Stimulated activated CD8-positive, alpha-beta memory T cell treated with anti-CD3 and anti-CD28 coated beads, Interleukin-12 subunit alpha, Interleukin-12 subunit beta, amount 100 ng/mL, for 1 hour (primary cell): Measurements from ENCODE around the gene DGUOK.
"Not testable (repeated sequence)": the region's sequence is repeated elsewhere in the genome, so short reads cannot be mapped to it uniquely, and the experiment has no call there.

Experiments used
- DNase-seq: peaks from one replicate; pipeline ENCODE4 v3.0.0-alpha.2; 2020; ENCODE audit warnings: low read depth

Gene DGUOK

GRCh38 chr2:73901143-73901542 lies 25.5 kb upstream of the DGUOK start:
- DNase-seq, result no peak

- DNase-seq, result no peak
These were observed 24.4 kb upstream of the DGUOK start for GRCh38 chr2:73902284-73902683.

GRCh38 chr2:73903313-73903712 lies 23.4 kb upstream of the DGUOK start:
- no peak for DNase-seq

DNA sequence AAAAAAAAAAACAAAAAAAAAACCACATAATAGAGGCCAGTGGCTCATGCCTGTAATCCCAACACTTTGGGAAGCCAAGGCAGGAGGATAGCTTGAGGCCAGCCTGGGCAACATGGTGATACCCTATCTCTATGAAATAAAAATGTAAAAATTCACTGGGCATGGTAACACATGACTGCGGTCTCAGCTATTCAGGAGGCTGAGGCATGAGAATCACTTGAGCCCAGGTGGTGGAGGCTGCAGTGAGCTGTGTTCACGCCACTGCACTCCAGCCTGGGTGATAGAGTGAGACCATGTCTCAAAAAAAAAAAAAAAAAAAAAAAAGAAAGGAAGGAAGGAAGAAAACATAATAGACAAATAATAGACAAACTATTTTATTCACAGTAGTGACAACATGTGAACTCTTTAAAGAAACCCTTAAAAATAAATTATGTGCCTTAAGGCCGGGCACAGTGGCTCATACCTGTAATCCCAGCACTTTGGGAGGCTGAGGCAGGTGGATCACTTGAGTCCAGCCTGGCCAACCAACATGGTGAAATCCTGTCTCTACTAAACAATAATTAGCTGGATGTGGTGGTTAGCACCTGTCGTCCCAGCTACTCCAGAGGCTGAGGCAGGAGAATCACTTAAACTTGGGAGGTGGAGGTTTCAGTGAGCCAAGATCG lies 22.6 kb upstream of the DGUOK start:
- not testable (repeated sequence) for DNase-seq

- DNase-seq, result no peak
These were observed 21.7 kb upstream of the DGUOK start for GRCh38 chr2:73904952-73905351.

- no peak for DNase-seq
These were observed 19.7 kb upstream of the DGUOK start for GRCh38 chr2:73906847-73907505.

- peak; percentile 30 for DNase-seq
These were observed 18.7 kb upstream of the DGUOK start for GRCh38 chr2:73907840-73908452.

DNA sequence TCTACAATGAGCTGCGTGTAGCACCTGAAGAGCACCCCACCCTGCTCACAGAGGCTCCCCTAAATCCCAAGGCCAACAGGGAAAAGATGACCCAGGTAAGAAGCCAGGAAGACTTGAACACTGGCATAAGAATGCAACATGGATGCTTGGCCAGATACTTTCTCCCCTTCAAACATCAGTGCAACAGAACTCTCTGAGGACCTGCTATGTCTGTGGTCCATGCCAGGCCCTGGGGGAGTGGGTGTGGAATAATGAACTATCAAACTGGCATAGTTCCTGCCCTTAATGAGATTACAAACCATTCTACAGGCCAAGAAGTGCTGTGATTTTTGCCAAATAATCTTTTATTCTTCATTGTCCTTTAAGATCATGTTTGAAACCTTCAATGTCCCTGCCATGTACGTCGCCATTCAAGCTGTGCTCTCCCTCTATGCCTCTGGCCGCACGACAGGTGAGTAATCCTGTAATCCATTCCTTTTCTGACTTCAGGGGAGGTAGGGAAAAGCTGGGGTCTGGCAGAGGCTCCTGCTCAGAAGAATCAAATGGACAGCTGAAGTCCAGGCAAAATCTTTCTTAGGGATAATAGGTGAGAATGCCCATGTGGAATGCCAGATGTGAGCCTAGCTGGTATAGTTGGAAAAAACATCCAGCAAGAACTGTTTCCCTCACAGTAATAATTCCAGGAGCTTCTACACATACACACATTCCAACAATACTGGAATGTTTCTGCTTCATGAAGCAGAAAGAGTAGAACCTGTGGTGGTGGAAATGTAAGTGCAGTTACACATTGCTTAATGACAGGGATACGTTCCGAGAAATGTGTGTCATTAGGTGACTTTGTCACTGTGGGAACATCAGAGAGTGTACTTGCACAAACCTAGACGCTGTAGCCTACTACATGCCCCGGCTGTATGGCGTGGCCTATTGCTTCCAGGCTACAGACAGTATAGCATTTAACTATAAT lies 17.7 kb upstream of the DGUOK start:
- DNase-seq, result no peak

DNA sequence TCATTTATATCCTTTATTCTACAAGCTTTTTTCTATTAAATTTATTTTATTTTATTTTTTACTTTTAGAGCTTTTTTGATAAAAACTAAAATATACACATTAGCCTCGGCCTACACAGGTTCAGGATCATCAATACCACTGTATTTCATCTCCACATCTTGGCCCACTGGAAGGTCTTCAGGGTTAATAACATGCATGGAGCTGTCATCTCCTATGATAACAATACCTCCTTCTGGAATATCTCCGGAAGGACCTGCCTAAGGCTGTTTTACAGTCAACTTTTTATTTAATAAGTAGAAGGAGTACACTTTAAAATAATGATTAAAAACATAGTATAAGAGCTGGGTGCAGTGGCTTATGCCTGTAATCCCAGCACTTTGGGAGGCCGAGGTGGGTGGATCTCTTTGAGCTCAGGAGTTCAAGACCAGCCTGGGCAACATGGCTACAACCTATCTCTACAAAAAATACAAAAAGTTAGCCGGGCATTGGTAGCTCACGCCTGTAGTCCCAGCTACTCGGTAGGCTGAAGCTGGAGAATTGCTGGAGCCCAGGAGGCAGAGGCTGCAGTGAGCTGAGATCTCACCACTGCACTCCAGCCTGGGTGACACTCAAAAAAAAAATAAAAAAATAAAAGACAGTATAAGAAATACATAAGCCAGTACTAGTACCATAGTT lies 15.7 kb upstream of the DGUOK start:
- no peak for DNase-seq

DNA sequence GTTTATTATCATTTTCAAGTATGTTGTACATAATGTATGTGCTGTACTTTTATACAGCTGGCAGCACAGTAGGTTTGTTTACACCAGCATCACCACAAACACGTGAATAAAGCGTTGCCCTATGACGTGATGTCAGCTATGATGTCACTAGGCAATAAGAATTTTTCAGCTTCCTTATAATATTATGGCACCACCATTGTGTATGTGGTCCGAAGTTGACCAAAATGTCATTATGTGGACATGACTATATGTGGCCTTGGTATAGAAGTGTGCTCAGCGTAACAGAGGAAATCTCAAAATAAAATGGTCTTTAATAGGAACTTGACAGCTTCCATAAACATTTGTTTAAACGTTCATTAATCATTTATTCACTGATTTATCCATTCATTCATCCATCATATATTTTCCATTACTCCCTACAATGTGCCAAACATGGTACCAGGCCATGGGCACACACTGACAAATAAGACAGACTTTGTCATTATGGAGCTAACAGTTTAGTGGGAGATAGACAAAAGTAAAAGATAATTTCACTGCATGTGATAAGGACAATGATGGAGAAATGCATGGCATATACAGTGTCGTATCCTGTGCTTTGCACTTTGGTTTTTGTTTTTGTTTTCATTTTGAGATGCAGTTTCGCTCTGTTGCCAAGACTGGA lies 15.0 kb upstream of the DGUOK start:
- DNase-seq, result no peak

GRCh38 chr2:73913414-73914054 lies 13.1 kb upstream of the DGUOK start:
- no peak for DNase-seq

- DNase-seq, result no peak
These were observed 12.0 kb upstream of the DGUOK start for GRCh38 chr2:73914667-73915066.

- no peak for DNase-seq
These were observed 11.2 kb upstream of the DGUOK start for GRCh38 chr2:73915437-73915993.

- no peak for DNase-seq
These were observed 10.0 kb upstream of the DGUOK start for GRCh38 chr2:73916666-73917065.

- no peak for DNase-seq
These were observed 9.4 kb upstream of the DGUOK start for GRCh38 chr2:73917296-73917695.

GRCh38 chr2:73917696-73918207 lies 8.9 kb upstream of the DGUOK start:
- no peak for DNase-seq

DNA sequence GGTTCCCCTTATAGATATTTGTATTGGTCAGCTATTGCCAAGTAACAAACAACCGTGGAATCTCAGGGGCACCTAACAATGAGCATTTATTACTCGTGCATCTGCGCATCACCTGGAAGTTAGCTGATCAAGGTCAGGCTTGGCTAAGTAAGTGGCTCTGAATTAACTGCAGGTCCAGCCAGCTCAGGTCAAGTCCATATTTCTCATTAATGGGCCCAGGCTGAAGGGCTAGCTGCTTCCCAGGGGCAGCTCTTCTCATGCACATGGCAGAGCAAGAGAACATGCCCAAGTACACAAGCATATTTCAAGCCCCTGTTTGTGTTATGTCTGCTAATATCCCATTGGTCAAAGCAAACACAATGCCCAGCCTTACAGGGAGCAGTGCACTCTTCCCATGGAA lies 7.8 kb upstream of the DGUOK start:
- DNase-seq, result no peak

GRCh38 chr2:73919596-73920228 lies 7.0 kb upstream of the DGUOK start:
- DNase-seq, result no peak
